ENCODE results near the gene TRIM66. TPM values are rescaled to one million over a fixed set of nuclear protein-coding genes. Genes with fewer than 3 reads are reported as not detected.

The TRIM66 gene
- total and polyA plus RNA-seq, 2 experiments from 2014 or later: 1.0 to 3.3 TPM

- TF ChIP-seq ETS1 (IDR thresholded peaks at IDR 0.05) (no peak), ZNF331 (CRISPR knock-in tag; IDR thresholded peaks at IDR 0.05; ENCODE audit: low read depth) (no peak), EZH2 (IDR thresholded peaks at IDR 0.05; ENCODE audit: low read depth, unreplicated experiment) (no peak), JUNB (IDR thresholded peaks at IDR 0.05; ENCODE audit: unreplicated experiment) (no peak), POLR2AphosphoS5 (IDR thresholded peaks at IDR 0.05; ENCODE audit: low read depth) (no peak), EZH2phosphoT487 (IDR thresholded peaks at IDR 0.05; ENCODE audit: unreplicated experiment) (no peak), STAT1 (IDR thresholded peaks at IDR 0.05; ENCODE audit: unreplicated experiment) (no peak), CTCF (conservative IDR thresholded peaks at IDR 0.05; ENCODE audit: low read depth in 2 of 2) (no peak), NANOG (IDR thresholded peaks at IDR 0.05; ENCODE audit: borderline replicate concordance) (no peak)
These were observed 29.5 kb upstream of the TRIM66 start (continued) for GRCh38 chr11:8711895-8712442.

- peaks cover 16% of the 10 kb centered on the region for H3K4me1 Mint-ChIP-seq
- peaks cover 12% of the 10 kb centered on the region for H3K4me1 ChIP-seq (ENCODE audit: insufficient read depth)
- DNase-seq (ENCODE audit: low spot score) (no peak), ATAC-seq (no peak)
- no peak overlapping the region for H3K4me2 ChIP-seq
- peaks cover 18% of the 10 kb centered on the region for H3K27me3 Mint-ChIP-seq (ENCODE audit: insufficient read depth, low read depth, poor library complexity)
- H4K20me1 ChIP-seq (replicated peaks; ENCODE audit: insufficient read depth): no peaks in the 10 kb centered on the region
- H3K9me2 ChIP-seq (ENCODE audit: insufficient read depth): no peaks in the 10 kb centered on the region
- H3K36me3 ChIP-seq (ENCODE audit: insufficient read depth): no peaks in the 10 kb centered on the region
- H2AFZ ChIP-seq: no peak overlapping the region
- no peaks in the 10 kb centered on the region for H3K27me3 ChIP-seq (ENCODE audit: insufficient read depth)
- H3F3A ChIP-seq (replicated peaks; ENCODE audit: low read depth): no peaks in the 10 kb centered on the region
- H3K4me3 Mint-ChIP-seq: peak overlapping the region; percentile 33; the same call in 1 of the 3 replicates
- no peaks in the 10 kb centered on the region for H3K9me3 Mint-ChIP-seq
- H3K4me3 ChIP-seq: no peak overlapping the region
- H3K27ac Mint-ChIP-seq: peak overlapping the region; percentile 95
- no peaks in the 10 kb centered on the region for H3K79me2 ChIP-seq (replicated peaks; ENCODE audit: insufficient read depth)
- peaks cover 16% of the 10 kb centered on the region; the same call in 2 of the 3 replicates for H3K36me3 Mint-ChIP-seq (ENCODE audit: low read depth)
- peak overlapping the region; percentile 79; the same call in 1 of the 2 replicates for H3K27ac ChIP-seq (ENCODE audit: low read depth)
- TF ChIP-seq REST (IDR thresholded peaks at IDR 0.05; ENCODE audit: unreplicated experiment) (no peak), STAT1 (IDR thresholded peaks at IDR 0.05; ENCODE audit: unreplicated experiment) (no peak), CTCF (conservative IDR thresholded peaks at IDR 0.05; ENCODE audit: low read depth in 2 of 2) (no peak), ZNF331 (CRISPR knock-in tag; IDR thresholded peaks at IDR 0.05; ENCODE audit: low read depth) (no peak), EZH2phosphoT487 (IDR thresholded peaks at IDR 0.05; ENCODE audit: unreplicated experiment) (no peak)
These were observed 27.3 kb upstream of the TRIM66 start for GRCh38 chr11:8709777-8710176.
